Effector CD4-positive, alpha-beta T cell (primary cell): ENCODE measurements around the gene CTNNB1.
A peak's percentile ranks its signal among the peaks of the same experiment; 100 is the strongest.

ENCODE experiments used
- DNase-seq: peaks from one replicate; pipeline ENCODE4 v3.0.0-alpha.2; 2020
- total RNA-seq: gene quantifications from one replicate; lab custom pipeline; 2026; lab: John Stamatoyannopoulos, UW

Gene CTNNB1
- 320 reads per million, percentile 96 among the genes with 10 or more reads in this experiment for total RNA-seq

DNA sequence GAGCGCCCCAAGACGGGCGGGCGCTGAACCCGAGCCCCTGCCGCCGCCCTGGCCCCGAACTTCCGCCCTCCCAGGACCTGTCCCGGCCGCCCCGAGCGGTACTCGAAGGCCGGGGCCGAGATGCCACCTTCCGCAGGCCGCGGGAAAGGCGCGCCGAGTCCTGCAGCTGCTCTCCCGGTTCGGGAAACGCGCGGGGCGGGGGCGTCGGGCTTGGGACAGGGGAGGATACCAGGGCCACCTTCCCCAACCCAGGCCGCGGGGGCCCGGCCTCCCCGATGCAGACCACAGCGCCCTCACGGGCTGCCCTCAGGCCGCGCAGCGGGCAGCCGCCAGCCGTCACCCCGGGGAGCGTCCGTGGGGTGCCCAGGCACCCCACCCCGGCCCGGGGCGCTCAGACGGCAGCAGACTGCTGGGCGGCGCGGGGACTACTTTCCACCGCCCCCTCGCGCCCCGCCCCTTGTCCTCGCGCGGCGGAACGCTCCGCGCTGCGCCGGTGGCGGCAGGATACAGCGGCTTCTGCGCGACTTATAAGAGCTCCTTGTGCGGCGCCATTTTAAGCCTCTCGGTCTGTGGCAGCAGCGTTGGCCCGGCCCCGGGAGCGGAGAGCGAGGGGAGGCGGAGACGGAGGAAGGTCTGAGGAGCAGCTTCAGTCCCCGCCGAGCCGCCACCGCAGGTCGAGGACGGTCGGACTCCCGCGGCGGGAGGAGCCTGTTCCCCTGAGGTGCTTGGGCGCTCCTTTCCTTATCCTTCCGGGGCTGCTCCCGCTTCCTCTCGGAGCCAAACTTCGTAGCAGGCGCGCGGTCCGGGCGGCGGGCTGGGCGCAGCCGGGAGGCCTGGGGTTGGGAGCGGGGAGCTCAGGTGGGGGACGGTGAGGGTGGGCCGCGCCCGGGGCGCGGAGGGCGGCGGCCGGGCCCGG is at the start of gene CTNNB1:
TSS of gene CTNNB1 (plus strand) at position 556 of the 916 bp plus-strand sequence. CDS start 24,564 bp downstream, outside the sequence.
- DNase-seq = peak; percentile 89

DNA sequence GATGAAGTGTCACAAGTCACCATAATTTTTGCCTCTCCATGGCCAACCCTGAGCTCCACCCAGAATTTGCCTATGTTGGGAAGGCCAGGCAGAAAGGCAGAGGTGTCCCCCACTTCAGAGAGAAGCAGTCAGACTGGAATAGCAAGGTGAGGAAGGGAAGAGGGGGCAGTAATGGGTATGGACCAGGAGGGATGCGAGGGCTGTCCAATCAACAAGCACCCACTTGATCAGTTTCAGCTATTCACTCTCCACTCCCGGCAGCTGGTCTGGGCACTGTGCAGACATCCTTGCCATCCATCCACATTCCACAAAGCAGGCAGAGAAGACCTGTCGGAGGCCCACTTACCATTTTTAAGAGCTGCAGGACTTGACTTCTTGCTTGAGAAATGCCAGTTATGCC is 43.5 kb upstream of the CTNNB1 start:
- no peak for DNase-seq

DNA sequence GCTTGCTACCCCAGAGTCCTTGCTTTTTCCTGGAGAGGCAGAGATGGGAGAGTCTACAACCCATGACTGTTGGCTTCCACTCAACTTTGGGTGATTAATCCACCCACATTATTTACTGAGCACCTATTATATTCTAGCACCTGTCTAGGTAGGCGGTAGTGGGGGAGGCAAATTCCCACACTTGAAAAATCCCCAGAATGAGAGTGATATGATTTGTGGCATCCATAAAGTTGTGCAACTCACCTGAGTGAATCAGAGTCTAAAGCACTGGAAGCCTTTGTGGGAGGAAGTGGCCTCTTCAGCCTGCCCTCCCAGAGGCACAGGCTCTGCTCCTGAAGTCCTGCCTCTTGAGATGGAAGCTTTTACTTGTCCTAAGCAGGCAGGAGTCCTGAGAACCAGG is 40.4 kb upstream of the CTNNB1 start:
- no peak for DNase-seq

DNA sequence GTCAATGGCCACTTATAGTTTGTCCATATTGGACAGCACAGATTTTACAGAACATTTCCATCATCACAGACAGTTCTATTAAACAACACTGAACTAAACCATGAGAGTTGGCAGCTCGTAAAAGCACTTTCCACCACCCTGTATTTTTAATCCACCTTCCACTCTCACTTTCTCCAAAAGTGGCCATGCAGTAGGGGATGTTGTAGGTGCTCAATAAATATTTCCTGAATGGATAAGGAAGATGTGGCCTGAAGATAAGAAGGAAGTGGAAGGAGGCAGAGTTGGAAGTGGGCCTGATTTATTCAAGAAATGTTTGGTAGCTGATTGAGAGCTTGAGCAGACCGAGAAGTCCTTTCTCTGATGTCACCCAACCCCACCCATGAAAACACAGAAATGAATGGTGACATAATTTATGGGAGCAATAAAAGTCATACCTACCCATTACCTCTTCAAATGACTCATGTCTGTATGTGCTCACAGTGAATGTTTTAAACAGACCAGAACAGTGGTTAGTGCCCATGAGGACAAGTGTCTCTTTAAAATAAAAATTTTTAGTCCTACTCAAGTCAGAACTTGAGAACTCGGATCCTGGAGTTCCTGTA is 39.6 kb upstream of the CTNNB1 start:
- no peak for DNase-seq

DNA sequence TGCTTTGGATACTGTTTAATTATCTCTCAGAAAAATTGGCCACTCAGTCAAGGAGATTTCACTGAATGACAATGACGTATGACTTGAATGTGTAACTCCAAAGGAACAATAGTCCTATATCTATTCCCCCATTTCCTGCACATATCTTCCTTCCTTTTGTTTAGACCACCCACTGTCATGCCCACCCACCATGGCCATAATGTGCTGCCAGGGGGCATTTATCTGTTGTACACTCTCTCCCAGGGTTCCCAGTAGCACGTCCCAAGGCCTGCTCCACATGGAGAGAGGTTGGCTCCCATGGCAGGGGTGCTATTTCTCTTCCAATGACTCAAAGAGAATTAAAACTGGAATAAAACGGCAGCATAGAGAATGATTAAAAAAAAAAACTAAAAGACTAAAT is 36.8 kb upstream of the CTNNB1 start:
- DNase-seq = no peak

DNA sequence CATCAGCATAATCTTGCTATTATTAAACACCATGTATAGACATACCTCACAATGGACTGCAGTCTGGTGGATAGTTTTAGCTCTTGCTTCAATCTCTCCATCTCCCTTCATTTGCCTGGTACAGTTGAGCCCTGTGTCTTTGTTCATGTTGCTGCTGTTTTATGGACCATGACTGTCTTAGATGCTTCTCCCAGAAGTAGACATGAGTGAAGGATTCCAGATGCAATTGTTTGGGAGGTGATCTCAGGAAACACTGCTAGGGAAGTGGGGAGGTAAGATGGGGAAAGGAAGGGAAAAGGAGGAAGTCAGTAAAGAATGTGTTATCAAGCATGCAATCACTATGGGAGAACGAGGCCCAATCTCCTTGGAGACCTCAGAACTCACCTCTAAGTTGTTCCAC is 36.3 kb upstream of the CTNNB1 start:
- no peak for DNase-seq

DNA sequence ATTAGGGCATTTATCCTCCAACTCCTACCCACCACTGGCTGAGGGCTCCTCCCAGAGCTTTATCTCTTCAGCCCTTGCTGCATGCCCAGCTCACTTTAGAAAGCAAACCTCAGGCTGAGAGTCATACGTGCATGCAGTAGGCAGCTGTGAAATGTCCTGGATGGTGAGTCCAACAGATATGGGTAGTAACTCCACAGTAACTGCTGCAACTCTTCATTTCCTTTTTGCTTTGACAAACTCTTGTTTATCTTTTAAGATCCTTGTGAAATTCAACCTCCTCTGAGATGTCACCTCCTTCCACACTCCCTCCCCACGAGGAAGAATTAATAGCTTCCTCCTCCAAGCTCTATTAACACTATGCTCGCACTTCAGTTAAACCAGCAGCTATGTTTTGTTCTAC is 35.9 kb upstream of the CTNNB1 start:
- DNase-seq = no peak

DNA sequence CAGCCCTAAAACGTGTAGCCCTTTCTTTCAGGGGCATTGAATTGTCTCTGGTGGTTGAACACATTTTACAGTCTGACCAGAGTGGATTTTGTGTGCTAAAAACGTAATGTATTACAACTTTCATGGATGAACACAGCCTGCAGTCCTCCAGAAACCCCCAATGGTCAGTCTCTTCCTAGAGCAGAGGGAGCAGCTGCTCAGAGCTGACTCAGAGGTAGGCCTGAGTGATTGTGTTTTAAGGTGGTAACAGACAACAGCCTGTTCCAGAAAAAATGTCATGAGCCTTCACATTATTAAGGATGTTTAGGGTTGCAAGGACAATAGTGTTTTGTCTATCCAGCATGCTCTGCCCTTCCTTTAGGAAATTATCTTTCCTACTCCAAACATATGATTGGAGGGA is 34.5 kb upstream of the CTNNB1 start:
- no peak for DNase-seq

DNA sequence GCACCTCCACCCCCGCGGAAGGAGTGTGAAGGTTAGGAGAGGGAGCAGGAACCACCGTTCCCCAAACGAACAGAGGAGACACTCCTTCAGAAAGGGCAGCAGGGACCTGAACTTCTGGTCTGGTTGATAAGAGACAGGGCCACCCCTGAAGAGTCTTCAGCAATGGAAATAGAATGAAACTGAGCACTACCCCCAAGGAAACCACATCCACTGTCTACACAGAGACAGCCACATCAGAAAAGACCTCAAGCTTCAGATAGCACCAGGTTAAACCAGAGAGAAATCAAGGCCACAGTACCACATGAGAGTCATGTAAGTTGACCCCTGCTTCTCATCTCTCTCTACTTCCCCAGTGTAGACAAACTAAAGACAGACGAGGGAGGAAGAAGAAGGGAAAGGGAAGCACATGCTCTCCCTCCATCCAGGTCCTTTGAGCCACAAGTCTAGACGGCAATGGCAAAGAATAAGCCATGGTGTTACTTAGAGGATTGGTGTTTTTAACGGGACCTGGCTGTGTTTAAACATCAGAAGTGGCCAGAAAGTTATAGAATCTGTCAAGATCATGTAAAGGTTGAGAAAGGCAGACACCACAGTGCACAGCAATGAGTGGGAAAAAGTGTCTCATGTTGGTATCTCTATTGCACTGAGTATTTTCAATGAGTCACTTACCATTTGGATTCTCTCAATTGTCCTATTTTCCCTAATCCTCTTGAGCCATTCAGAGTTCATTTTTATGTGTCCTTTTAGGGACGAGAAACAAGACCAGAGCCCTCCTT is 31.4 kb upstream of the CTNNB1 start:
- DNase-seq = no peak

DNA sequence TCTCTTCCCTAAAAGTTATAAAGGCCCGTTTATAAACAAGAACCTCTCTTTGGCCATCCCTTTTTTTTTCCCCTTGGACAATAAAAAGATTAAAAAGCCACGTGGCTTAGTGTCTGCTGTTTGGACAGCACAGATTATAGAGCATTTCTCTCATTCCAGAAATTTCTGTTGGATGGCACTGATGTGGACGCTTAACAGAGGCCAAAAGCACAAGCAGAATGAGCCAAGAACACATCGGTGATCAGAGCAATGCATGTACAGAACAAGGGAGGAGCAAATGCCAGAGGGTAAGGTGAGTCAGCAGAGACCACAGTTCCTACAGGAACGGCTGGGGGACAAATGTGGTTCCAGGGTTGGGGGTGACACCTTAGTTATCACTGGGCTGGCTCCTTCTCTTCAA is 30.3 kb upstream of the CTNNB1 start:
- DNase-seq = no peak

DNA sequence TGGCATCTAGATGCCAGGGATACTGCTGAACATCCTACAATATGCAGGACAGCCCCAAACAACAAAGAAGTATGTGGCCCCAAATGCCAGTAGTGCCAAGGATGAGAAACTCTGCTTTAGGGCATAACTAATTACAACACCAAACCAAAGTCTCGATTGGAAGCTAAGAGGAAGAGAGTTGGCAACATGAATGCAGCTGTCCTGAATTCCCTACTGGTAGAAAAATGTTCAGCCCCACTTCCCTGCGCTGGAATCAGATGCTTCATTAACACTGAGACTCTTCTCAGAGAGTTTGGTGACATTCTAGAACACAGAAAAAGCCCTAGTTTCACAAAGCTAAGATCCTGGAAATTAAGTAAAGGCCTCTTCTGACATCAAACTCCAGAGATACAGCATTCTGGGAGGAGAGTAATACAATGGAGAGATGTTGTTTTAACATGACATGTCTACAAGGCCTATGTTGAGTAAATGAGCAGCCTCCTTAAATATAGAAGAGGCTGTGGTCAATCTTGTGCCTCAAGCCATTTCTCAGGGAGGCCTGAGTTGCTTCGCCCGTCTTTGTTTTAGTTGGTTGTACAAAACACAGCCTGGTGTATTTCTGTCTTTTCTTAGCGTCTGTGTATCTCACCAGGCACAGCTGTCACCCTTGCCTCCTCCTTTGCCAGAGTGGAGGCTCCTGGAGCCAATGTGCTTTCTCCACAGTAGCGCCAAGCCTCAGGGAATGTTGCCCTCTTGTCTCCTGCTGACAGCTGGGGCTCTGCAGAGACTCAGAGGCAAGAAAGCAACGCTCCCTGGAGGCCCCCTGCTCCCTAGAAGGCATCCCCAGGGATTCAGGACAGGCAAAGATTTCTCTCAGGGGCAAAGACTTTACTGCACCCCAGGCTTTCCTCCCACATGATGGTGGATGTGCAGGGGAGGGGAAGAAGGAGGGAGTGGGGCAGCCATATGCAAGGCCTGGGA is 25.1 kb upstream of the CTNNB1 start:
- DNase-seq = no peak

DNA sequence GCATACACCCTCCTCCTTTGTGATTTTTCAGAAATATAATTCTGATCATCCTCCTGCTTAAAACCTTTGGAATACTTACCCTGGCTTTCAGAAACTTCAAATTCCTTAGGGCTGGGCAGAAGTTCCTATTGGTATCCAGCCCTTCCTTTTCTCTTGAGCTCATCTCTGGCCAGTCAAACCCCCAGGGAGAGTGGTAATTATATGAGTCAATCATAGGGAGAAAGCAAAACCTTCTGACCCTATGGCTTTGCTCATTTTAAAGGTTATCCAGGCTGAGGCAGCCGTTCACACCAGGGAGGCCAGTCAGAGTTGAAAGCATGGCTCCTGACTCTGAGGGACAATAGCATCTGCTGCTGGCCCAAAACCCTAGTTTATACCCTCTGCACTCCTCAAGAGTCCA is 23.9 kb upstream of the CTNNB1 start:
- DNase-seq = no peak

DNA sequence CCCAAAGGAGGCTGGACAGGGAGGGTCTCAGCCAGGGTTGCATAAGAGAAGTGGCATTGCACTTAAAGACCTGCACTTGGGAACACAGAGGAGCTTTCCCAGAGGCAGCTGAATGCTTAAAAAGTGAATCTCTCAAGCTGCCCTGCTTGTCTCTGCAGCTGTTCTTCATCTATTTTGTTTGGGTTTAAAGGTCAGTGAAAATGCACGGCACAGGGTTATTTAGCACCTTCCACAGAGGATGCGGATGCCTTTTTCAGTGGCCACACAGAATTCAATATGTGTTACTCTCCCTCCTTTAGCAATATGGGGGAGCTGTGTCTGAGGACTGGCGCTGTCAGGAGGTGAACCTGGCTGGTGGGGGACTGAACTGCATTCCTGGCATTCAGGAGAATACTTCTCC is 22.7 kb upstream of the CTNNB1 start:
- DNase-seq = no peak

DNA sequence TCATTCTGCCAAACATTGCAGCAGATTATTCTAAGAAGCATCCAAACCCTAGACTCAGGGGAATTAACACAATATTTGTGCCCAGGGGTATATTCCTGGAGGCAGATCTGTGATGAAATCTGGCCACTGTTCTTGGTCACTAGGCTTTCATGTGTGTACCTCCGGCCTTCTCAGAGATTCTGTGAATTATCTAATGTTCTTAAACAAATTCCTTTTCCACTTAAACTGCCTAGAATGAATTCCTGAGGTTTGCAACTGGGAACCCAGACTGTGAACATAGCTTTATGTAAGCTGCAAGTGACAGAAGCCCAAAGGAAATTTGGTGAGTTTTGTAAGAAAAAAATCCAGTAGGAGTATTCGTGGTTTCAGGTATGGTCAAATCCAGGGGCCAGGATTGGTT is 20.7 kb upstream of the CTNNB1 start:
- no peak for DNase-seq

DNA sequence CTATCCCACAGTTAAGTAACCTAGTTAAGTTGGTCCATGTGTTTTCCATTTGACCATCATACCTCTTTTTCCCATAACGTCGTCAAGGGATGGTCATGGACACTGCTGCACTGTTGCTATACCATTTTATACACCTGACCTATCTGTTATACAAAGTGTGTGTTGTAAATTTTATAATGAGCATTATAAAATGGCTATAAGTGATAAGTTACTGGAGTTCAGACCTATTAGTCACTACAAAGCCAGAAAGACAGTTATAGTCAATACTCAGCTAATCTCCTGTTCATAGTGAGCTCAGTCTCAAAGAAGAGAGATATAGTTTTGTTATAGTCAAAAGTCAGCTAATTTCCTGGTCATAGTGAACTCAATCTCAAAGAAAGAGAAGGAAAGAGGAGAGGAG is 18.9 kb upstream of the CTNNB1 start:
- no peak for DNase-seq

DNA sequence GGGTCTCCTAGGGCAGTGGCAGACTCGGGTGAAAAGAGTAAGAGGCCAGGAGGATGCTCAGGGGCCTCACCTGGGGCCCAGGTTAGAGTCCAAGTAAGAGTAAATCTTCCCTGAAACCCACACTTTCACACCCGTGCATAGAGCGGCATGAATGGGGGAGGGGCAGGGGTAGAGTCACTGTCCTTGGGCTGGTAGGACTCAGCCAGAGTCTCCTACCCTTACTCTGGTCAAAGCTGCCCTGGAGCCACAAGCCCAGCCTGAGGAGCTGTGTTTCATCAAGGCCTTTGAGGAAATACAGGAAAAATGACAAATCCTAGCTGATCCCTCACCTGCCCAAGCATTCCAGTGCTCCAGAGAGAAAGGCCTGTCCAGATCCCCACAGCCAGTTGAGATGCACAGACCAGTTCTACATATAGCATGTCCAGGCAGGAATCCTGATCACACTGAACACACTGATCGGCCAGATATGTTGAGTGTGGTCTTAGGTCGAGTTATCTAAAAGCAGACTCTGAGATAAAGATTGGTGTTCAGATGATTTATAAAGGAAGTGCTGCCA is 16.7 kb upstream of the CTNNB1 start:
- no peak for DNase-seq

DNA sequence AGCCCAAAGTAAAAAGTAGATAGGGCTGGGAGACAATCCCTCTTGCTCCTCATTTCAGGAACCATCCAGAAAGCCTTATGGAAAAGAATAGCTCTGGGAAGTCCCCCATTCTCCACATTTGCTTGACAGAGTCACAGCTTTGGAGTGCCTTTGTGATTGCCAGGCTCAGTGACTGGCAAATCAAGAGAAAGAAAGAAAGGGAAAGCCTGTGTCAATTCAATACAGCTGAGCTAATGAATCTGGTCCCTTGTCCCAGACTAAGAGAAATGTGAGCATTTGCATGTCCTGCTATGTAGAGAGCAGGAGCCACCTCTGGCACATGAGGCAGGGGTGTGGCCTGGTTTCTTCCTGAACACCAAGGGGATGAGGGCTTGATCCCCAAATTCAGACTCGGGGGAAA is 14.9 kb upstream of the CTNNB1 start:
- no peak for DNase-seq

DNA sequence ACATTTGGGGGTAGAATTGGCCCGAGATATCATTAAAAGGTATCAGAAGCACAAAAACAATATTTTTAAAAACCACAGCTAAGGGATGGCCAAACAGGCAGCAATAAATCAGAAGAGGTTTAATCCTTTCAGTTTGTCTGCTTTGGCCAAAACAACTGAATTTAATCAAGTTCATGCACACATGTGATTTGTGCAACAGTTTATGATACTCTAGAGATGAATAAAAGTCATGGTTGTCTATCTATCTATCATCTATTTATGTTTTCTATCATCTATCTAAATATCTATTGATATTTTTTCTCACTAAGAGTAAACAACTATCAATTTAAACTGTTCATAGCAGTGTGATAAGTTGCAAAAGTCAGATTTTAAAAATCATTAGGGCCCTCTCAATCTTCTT is 13.0 kb upstream of the CTNNB1 start:
- DNase-seq = no peak

DNA sequence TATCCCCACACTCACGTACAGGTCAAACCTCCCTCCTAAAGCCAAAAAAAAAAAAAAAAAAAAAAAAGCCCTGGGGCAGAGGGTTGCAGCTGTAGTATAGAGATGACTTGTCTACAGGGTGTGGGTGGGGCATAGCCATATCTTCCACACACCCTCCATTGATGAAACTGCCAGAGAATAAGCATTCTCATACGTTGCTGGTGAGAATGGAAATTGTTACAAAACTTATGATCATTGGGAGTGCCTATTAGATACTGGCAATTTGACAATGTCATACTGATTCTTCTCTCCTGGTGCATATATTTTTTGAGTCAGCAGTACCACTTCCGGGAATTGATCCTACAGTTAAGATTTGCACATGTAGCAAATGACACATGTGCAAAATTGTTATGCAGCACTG is 11.0 kb upstream of the CTNNB1 start:
- no peak for DNase-seq

DNA sequence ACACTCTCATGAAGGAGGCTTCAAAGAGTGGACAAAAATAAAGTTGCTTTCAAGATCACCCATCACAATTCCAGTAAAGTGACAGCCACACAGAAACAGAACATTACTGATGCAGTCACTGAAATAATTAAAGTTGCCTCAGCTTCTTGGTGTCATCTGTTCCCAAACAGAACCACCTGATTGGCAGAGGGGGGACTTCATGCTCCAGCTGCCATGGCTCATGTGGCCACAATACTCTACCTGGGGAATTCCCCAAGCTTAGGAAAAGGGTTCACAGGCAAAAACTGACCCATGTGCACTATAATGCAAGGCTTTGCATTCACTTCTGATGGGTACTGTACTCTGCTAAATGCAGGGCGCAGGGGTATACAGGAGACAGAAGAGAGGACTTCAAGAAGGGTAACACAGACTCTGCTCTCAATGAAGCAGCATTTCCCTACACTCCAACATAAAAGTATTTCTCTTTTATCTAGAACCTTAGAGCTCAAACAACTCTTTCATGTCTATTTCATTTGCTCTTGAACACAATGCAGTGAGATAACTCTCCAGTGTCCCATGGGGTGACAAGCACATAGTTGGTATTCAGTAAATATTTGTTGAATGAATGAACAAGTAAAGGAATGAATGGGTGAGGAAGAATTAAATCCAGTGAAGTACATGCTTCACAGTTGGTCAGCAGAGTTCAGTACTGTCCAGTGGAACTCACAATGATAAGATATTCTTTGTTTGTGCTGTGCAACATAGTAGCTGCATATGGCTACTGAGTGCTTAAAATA is 8.6 kb upstream of the CTNNB1 start:
- DNase-seq = no peak

DNA sequence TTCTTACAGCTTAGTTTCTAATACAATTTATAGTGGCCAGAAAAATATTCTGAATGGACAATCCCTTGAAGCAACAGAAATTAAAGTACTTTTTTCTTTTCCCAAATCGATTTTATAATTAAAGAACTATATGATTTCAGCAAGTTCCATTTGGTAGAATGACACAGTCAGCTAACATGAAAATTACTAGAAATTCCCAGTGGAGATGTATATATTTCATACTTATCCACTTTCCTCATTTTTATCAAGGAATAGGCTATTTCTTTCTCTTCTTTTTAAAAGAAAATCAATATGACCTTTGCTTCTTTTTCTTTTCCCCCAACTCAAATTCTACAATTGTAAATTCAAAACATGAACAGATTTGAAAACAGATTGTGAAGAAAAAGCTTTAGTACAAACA is 6.4 kb upstream of the CTNNB1 start:
- no peak for DNase-seq
